ENCODE results near the gene SLC27A1.

SLC27A1 gene

GRCh38 chr19:17510220-17510993, 40.1 kb downstream of the SLC27A1 start:
- H2AFZ ChIP-seq (ENCODE audit: low read depth, low read length): no peak overlapping the region
- H2BK12ac ChIP-seq (ENCODE audit: low read length in 2 of 2): no peak overlapping the region
- H2AK5ac ChIP-seq (ENCODE audit: low read length, severe bottlenecking): peak overlapping the region; percentile 33
- peak overlapping the region; percentile 70 for H4K8ac ChIP-seq (ENCODE audit: low read length)
- peak overlapping the region; percentile 57 to 87 for H3K4me3 ChIP-seq (ENCODE audit: insufficient read depth in 1 of 2, low read depth in 1 of 2, low read length in 2 of 2)
- DNase-seq: peak; percentile 36
- peak overlapping the region; percentile 39 to 83 for H3K4ac ChIP-seq (ENCODE audit: low read depth in 1 of 2, low read length in 2 of 2)
- H3K27me3 ChIP-seq (ENCODE audit: control insufficient read depth in 1 of 2, insufficient read depth in 1 of 2, low read length in 2 of 2): no peaks in the 10 kb centered on the region
- peak overlapping the region in 1 of 2 experiments; percentile 75 for H3K18ac ChIP-seq (ENCODE audit: low read depth in 1 of 2, low read length in 2 of 2)
- no peak overlapping the region for H3K23ac ChIP-seq (ENCODE audit: low read length in 2 of 2)
- peak overlapping the region; percentile 87 for H3K27ac ChIP-seq (ENCODE audit: low read length, poor library complexity, severe bottlenecking)
- H3K36me3 ChIP-seq (ENCODE audit: control insufficient read depth in 1 of 2, insufficient read depth in 2 of 2, low read depth in 1 of 2, low read length in 2 of 2): peaks cover 4 to 19% of the 10 kb centered on the region in 2 experiments
- peak overlapping the region; percentile 19 for H4K91ac ChIP-seq (ENCODE audit: low read length)
- no peaks in the 10 kb centered on the region for H3K9me3 ChIP-seq (ENCODE audit: control insufficient read depth, low read length)
- H2BK120ac ChIP-seq (ENCODE audit: low read depth, low read length): no peak overlapping the region
- no peak overlapping the region for H2BK15ac ChIP-seq (ENCODE audit: low read depth, poor library complexity, severe bottlenecking)
- H3K4me1 ChIP-seq (ENCODE audit: control insufficient read depth, insufficient read depth, low read depth, low read length): peaks cover 24% of the 10 kb centered on the region
- H2BK5ac ChIP-seq (ENCODE audit: low read depth, low read length, poor library complexity, severe bottlenecking): no peak overlapping the region
- peak overlapping the region in 1 of 2 experiments; percentile 80 for H3K14ac ChIP-seq (ENCODE audit: low read length in 2 of 2)
- H3K4me2 ChIP-seq (ENCODE audit: low read length, poor library complexity, severe bottlenecking): peak overlapping the region; percentile 73
- peak overlapping the region; percentile 97 for H3K9ac ChIP-seq (ENCODE audit: low read length)
- peaks cover 30% of the 10 kb centered on the region for H3K79me1 ChIP-seq (replicated peaks; ENCODE audit: low read length, poor library complexity, severe bottlenecking)
- 70% methylated on average over 11 of the region's 13 CpGs for WGBS

- Histone ChIP-seq H3K14ac (ENCODE audit: low read length in 2 of 2) (peak overlapping the region in 1 of 2 experiments; percentile 99), H3K27me3 (ENCODE audit: control insufficient read depth in 1 of 2, insufficient read depth in 1 of 2, low read length in 2 of 2) (no peaks in the 10 kb centered on the region), H2BK5ac (ENCODE audit: low read depth, low read length, poor library complexity, severe bottlenecking) (peak overlapping the region; percentile 90), H3K4me2 (ENCODE audit: low read length, poor library complexity, severe bottlenecking) (peak overlapping the region; percentile 98), H3K79me1 (replicated peaks; ENCODE audit: low read length, poor library complexity, severe bottlenecking) (peaks cover 30% of the 10 kb centered on the region), H3K23ac (ENCODE audit: low read length in 2 of 2) (peak overlapping the region; percentile 51 to 92), H3K4ac (ENCODE audit: low read depth in 1 of 2, low read length in 2 of 2) (peak overlapping the region; percentile 99), H4K91ac (ENCODE audit: low read length) (peak overlapping the region; percentile 100), H2BK120ac (ENCODE audit: low read depth, low read length) (peak overlapping the region; percentile 94), H3K9ac (ENCODE audit: low read length) (peak overlapping the region; percentile 97), H2AK5ac (ENCODE audit: low read length, severe bottlenecking) (peak overlapping the region; percentile 69), H2BK12ac (ENCODE audit: low read length in 2 of 2) (peak overlapping the region; percentile 33 to 65), H3K4me3 (ENCODE audit: insufficient read depth in 1 of 2, low read depth in 1 of 2, low read length in 2 of 2) (peak overlapping the region; percentile 87 to 98), H3K9me3 (ENCODE audit: control insufficient read depth, low read length) (peaks cover 7% of the 10 kb centered on the region), H3K4me1 (ENCODE audit: control insufficient read depth, insufficient read depth, low read depth, low read length) (peaks cover 20% of the 10 kb centered on the region), H3K18ac (ENCODE audit: low read depth in 1 of 2, low read length in 2 of 2) (peak overlapping the region; percentile 98 to 99), H3K36me3 (ENCODE audit: control insufficient read depth in 1 of 2, insufficient read depth in 2 of 2, low read depth in 1 of 2, low read length in 2 of 2) (peaks cover 10 to 22% of the 10 kb centered on the region in 2 experiments), H4K8ac (ENCODE audit: low read length) (peak overlapping the region; percentile 99), H3K27ac (ENCODE audit: low read length, poor library complexity, severe bottlenecking) (peak overlapping the region; percentile 60), H2BK15ac (ENCODE audit: low read depth, poor library complexity, severe bottlenecking) (peak overlapping the region; percentile 97), H2AFZ (ENCODE audit: low read depth, low read length) (peak overlapping the region; percentile 84)
- WGBS: 3% methylated on average over 75 of the region's 82 CpGs
- DNase-seq: peak; percentile 81
Observed at GRCh38 chr19:17511724-17512573, 41.6 kb downstream of the SLC27A1 start.

GRCh38 chr19:17512574-17512939, 42.2 kb downstream of the SLC27A1 start:
- 65% methylated on average over 9 of the region's 9 CpGs for WGBS
- H3K18ac ChIP-seq (ENCODE audit: low read depth in 1 of 2, low read length in 2 of 2): peak overlapping the region; percentile 98 to 99
- peak overlapping the region; percentile 41 for H2AK5ac ChIP-seq (ENCODE audit: low read length, severe bottlenecking)
- H3K23ac ChIP-seq (ENCODE audit: low read length in 2 of 2): no peak overlapping the region
- peaks cover 16 to 28% of the 10 kb centered on the region in 2 experiments for H3K36me3 ChIP-seq (ENCODE audit: control insufficient read depth in 1 of 2, insufficient read depth in 2 of 2, low read depth in 1 of 2, low read length in 2 of 2)
- H3K9ac ChIP-seq (ENCODE audit: low read length): peak overlapping the region; percentile 97
- peak overlapping the region; percentile 36 for H2BK15ac ChIP-seq (ENCODE audit: low read depth, poor library complexity, severe bottlenecking)
- peak overlapping the region; percentile 84 for H2AFZ ChIP-seq (ENCODE audit: low read depth, low read length)
- H3K4me3 ChIP-seq (ENCODE audit: insufficient read depth in 1 of 2, low read depth in 1 of 2, low read length in 2 of 2): peak overlapping the region; percentile 87 to 98
- peak overlapping the region; percentile 58 for H2BK120ac ChIP-seq (ENCODE audit: low read depth, low read length)
- peaks cover 20% of the 10 kb centered on the region for H3K4me1 ChIP-seq (ENCODE audit: control insufficient read depth, insufficient read depth, low read depth, low read length)
- H3K4ac ChIP-seq (ENCODE audit: low read depth in 1 of 2, low read length in 2 of 2): peak overlapping the region; percentile 13 to 29
- peak overlapping the region; percentile 98 for H3K4me2 ChIP-seq (ENCODE audit: low read length, poor library complexity, severe bottlenecking)
- peak overlapping the region in 1 of 2 experiments; percentile 99 for H3K14ac ChIP-seq (ENCODE audit: low read length in 2 of 2)
- no peak for DNase-seq
- no peak overlapping the region for H4K91ac ChIP-seq (ENCODE audit: low read length)
- no peak overlapping the region for H2BK5ac ChIP-seq (ENCODE audit: low read depth, low read length, poor library complexity, severe bottlenecking)
- H3K79me1 ChIP-seq (replicated peaks; ENCODE audit: low read length, poor library complexity, severe bottlenecking): peaks cover 30% of the 10 kb centered on the region
- H3K27me3 ChIP-seq (ENCODE audit: control insufficient read depth in 1 of 2, insufficient read depth in 1 of 2, low read length in 2 of 2): no peaks in the 10 kb centered on the region
- peak overlapping the region; percentile 73 for H4K8ac ChIP-seq (ENCODE audit: low read length)
- H2BK12ac ChIP-seq (ENCODE audit: low read length in 2 of 2): peak overlapping the region in 1 of 2 experiments; percentile 65
- peak overlapping the region; percentile 0 for H3K27ac ChIP-seq (ENCODE audit: low read length, poor library complexity, severe bottlenecking)
- peaks cover 13% of the 10 kb centered on the region for H3K9me3 ChIP-seq (ENCODE audit: control insufficient read depth, low read length)
